Measurements from ENCODE around the gene KRTAP3-2.
A peak's percentile ranks its signal among the peaks of the same experiment; 100 is the strongest.

Gene KRTAP3-2

DNA sequence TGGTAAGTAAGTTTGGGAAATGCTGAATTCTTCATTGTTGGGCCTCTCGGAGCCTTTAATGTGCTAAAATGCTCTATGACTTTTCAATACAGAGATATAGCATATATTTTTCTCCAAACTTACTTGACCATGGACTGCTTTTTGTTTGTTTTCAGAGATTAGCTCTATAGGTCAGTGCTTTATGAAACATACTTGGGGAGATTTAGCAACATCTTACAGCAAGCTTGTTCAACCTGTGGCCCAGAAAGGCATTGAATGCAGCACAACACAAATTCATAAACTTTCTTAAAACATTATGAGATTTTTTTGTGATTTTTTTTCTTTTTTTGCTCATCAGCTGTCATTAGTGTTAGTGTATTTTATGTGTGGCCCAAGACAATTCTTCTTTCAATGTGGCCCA, 10.2 kb upstream of the KRTAP3-2 start:
- DNase-seq = no peak

- no peak for DNase-seq
Observed at GRCh38 chr17:41009301-41009760, 9.6 kb upstream of the KRTAP3-2 start.

GRCh38 chr17:41008811-41009210, 9.1 kb upstream of the KRTAP3-2 start, which contains the start of gene KRTAP3-1:
Gene KRTAP3-1, minus strand, starts transcription at chr17:41009128. Its CDS starts 54 bp downstream, at chr17:41009074.
- DNase-seq = no peak

- no peak for DNase-seq
Observed at GRCh38 chr17:41004397-41004796, 4.7 kb upstream of the KRTAP3-2 start.

DNA sequence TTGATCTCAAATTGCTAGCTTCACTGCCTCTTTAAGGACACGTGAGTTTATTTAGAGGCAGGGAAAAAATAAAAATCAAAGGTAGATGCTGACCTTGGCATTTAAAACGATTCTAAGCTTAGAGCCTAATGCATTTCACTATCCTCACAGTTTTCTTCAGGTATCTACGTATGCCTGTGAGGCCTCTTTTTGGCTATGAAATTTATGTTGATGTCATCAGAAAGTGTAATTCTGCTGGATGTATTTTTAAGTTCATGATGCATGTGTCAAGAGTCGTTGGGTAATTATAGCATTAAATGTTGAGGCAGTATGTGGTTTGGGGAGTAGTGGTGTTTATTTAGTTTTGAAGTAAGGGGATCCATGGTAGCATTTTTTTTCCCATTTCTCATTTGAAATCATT, 4.2 kb upstream of the KRTAP3-2 start:
- no peak for DNase-seq

DNA sequence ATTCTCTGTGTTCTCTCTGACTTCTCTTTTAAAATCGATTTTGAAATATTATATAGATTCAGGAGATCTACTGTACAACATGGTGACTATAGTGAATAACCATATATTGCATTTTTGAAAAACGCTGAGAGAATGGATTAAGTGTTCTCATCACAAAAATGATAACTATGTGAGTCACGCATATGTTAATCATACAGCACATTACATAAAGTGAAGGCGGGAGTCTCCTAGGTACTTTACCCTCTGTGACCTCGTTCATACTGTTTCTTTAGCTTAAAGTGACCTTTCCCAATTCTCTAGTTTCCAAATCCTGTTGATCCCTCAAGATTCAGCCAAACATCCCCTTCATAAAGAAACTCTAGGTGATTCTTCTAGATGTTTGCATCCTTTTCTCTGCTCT, 3.1 kb upstream of the KRTAP3-2 start:
- DNase-seq = no peak

DNA sequence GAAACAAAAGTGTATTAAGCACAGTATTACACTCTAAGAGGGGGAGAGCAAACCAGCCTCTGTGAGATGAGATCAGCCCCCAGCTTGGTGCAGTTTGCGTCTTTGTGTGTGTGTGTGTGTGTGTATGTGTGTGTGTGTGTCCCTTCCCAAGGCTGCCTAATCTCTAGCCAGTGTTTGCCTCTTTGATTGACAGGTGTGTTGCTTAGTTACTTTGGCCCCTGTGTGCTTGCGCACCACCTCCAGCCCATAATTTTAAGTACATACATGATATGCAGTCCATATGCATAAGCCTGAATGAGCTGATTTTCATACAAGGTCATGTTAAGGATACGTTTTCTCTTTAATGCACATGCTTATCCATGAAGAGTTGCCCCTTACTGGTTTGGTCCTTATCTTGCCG, 2.1 kb upstream of the KRTAP3-2 start:
- no peak for DNase-seq

DNA sequence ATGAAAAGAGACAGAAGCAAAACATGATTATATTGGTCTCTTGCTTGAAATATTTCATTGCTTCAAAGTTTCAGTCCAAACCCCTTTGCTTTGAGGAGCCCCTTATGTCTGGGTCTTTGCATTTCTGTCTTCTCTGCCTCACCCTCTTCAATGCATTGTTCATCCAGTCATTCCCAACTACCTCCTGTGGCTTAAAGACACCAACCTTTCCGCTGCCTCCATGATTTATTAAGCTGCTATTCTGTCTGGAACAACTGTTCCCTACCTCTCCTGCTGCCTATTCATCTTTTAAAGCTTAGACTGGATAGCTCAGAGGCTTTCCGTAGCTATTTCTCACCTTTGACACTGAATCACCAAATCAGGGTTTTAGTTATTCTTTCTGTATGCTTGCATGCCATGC, 2.3 kb downstream of the KRTAP3-2 start:
- no peak for DNase-seq

GRCh38 chr17:40996829-40997228, 2.9 kb downstream of the KRTAP3-2 start:
- no peak for DNase-seq

DNA sequence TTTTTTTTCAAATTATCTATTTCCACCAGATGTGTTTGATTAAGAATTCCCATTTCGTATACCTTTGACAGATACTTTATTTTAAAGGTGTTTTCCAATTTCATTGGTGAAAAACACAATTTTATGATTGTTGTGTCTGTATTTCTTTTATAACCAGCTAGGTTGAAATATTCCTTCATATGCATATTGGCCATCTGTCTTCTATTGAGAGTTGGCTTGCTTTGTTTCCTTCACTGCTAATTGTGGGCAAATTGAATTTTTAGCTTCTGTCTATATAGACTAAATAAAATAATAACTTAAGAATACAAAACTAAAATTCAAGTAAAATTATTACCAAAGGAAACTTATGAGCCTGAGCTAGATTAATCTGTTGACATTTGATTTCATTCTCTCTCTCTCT, 4.6 kb downstream of the KRTAP3-2 start:
- DNase-seq = no peak

DNA sequence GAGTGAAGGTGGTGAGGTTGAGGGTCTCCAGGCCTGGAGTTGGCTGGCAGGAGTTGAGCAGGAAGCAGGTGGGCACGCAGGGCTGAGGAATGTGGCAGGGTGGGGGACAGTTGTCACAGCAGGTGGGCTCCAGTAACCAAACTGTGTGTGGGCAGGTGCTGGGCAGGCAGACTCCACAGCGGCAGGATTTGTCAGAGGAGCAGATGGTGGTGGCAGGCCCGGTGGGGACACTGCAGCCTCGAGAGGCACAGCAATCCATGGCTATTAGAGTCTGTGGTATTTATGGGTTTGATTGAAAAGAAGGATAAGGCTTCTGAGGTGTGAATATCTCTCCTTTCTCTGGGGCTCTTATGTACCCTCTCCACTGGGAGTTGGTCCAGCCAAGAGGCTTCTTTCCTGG, 5.9 kb downstream of the KRTAP3-2 start, which contains the start of gene KRTAP3-3:
TSS of gene KRTAP3-3 (minus strand) at position 326 of the 400 bp plus-strand sequence. CDS start at position 259, 67 bp downstream.
- no peak for DNase-seq

DNA sequence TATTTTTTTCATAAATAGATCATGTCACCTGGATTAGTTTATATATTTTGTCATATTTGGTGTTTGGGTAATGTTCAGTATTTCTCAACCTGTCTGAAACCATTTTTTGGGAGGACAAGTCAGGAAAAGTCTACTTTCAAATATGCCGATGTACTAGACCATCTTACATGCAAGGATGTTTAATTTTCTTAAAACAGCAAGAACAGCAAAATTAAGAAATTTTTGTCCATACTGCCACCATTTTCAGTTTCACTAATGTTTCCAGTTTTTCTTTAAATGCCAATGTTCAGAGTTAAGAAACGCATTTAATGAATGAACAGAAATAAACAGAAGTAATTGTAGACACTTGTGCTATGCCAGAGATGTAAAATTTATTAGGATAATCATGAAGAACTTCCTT, 6.6 kb downstream of the KRTAP3-2 start:
- no peak for DNase-seq

GRCh38 chr17:40992666-40993065, 7.0 kb downstream of the KRTAP3-2 start:
- DNase-seq = no peak

DNA sequence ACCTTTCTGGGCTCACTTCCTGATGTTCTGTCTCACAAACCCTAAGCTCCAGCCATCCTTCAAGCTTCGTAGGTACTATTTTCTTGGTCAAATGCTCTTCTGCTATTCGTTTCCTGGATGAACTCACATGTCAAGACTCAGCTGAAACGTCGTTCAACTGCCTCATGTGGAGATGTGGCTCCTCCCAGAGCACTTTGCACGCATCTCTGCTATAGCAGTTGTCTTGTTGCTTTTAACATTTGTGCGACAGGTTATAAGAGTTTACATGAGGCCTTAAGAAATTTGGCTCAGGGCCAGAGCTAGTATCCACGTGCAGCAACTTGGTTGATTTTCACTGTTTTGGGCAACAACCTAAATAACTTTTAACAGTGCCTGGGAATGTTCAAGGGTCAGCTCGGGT, 12.8 kb downstream of the KRTAP3-2 start:
- DNase-seq = no peak

DNA sequence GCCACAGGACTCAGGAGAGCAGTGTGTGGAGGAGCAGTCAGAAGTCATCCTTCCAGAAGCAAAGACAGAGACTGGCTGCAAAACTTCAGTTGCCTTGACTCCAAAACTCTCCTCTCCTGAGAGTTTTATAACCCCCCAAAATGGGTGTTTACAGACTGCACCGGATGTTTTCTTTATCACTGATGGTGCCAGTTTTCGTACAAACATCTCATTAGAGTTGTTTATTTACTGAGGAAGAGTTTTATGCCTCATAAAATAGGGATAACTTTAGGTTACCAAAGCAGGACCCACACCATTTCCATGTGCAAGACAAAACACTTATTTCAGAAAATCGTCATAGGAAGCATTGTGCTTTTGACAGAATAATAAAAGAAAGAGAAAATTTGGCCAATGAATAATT, 15.5 kb downstream of the KRTAP3-2 start, which contains the start of gene KRT40:
TSS of gene KRT40 (minus strand) at position 101 of the 400 bp plus-strand sequence. CDS start at position 48, 53 bp downstream.
- no peak for DNase-seq

GRCh38 chr17:40981115-40981514, 18.6 kb downstream of the KRTAP3-2 start:
- DNase-seq = no peak

DNA sequence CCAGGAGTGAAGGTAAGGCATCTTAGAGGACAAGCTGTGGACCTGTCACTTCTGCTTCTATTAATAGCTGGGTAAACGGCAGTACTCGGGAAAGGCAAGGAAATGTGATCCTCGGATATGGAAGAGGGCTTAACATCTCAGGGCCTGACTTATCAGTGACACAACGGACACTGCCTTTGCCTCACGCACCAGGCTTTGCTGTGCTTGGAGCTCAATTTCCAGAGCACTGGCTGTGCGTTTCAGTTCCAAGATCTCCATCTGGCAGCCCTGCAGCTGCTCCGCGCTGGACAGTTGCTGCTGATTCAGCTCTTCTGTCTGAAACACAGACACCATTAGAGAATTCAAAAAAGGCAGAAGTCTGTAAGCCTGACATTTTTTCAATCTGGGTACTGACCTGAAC, 19.1 kb downstream of the KRTAP3-2 start:
- peak; percentile 69 for DNase-seq

DNA sequence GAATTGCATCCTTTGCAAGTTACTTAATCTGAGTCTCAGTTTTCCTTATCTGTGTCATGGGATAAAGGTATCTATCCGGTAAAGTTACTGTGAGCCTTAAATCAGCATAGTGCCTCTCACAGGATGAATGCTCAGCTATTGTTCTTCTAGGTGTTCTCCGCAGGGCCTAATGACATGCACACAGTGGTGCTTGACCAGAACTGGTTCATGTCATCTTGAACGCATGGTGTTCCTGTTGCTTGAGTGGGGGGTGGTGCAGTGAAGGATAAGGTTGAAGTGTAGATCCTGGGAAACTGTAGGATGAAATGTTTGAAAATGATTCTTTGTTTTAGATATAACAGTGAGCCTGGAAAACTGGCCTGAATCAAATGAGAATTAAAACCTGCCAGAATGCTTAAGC, 19.6 kb downstream of the KRTAP3-2 start:
- DNase-seq = no peak

DNA sequence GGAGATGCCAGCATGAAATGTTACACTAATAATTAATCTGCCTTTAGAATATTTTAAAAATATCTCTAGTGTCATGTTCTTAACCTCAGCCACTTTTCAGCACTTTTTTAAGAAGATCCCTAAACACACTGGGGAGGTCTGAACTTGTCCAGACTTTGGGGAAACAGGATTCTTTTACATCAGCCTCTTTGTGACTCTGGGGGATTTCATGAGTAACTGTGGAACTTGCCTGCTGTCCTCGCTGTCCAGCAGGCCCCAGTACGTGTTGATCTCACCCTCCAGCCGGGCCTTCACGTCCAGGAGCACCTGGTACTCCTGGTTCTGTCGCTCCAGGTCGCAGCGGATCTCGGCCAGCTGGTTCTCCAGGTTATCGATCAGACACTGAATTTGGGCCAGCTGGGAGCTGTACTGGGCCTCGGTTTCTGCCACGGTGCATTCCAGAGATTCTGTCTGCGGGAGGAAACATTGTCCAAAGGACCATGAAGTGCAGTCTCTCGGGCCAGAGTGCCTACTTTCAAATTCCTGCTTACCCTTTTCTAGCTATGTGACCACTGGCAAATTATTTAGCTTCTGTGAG, 21.0 kb downstream of the KRTAP3-2 start:
- no peak for DNase-seq

GRCh38 chr17:40975516-40975915, 24.2 kb downstream of the KRTAP3-2 start:
- DNase-seq = no peak

DNA sequence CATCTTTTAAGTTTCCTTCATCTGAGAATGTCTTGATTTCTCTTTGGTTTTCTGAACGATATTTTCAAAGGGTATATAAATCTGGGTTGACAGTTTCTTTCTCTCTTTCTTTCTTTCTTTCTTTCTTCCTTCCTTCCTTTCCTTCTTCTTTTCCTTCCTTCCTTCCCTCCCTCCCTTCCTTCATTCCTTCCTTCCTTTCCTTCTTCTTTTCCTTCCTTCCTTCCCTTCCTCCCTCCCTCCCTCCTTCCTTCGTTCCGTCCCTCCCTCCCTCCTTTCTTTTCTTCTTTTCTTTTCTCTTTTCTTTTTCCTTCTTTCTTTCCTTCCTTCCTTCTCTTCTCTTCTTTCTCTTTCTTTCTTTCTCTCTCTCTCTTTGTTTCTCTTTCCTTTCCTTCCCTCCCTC, 25.3 kb downstream of the KRTAP3-2 start:
- DNase-seq = no peak

- no peak for DNase-seq
Observed at GRCh38 chr17:40967582-40967981, 32.1 kb downstream of the KRTAP3-2 start.

DNA sequence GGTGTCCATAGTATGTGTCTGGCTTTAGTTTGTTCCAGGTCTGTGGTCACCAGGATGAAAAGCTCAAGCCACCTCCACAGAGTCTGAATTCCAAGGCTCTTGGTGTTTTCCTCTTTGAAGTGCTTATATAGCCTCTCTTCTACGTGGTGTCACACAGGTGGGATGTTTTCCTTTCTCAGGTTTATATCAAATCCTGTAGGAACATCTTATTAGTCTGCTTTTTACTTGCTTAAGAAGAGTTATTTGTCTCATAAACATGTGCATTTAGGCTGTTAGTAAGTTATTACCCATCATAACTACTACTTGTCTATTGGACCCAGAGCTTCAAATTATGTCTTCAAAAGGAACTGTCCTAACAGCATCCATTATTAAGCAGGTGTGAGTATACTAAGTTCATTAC, 32.9 kb downstream of the KRTAP3-2 start, which contains the start of gene KRT39:
TSS of gene KRT39 (minus strand) at position 101 of the 400 bp plus-strand sequence. CDS start at position 9, 92 bp downstream.
- no peak for DNase-seq

DNA sequence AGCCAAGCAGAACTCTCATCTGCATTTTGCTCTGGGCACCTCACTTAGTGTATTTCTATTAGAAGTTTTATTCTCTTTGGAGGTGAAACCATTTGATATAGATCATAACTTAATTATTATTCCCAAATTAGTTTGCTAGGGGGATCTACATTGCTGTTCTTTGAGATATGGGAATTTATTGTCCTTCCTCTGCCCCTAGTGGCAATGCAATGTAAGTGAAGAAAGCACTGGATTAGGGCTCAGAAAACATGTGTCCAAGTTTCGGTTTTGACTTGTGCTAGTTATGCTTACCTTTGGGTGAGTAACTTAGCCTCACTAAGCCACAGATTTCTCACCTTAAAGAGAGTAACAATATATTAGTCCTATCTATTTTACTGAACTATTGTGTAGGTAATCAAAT, 35.9 kb downstream of the KRTAP3-2 start:
- DNase-seq = no peak

DNA sequence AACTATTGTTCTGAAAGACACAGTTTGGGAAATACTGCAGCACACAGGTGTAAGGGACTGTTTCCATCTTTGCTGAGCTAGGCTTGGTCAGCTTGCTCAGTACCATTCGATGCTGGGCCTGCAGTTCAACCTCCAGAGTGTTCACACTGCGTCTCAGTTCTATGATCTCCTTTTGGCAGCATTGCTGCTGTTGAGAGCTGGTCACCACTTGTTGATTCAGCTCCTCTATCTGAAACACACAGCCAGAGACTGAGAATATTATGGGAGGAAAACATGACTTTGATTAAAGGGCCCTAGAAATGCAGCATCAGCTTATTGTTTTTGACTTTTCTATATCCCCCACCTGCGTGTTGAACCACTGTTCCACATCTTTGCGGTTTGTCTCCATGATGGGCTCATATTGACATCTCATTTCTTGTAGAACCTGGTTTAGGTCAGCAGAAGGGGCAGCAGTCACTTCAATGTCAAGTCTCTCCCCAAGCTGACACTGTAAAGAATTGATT, 37.6 kb downstream of the KRTAP3-2 start:
- no peak for DNase-seq

Measured in eye (tissue), 1 donor.